ENCODE measurements around the gene RECQL5. TPM values are rescaled to one million over a fixed set of nuclear protein-coding genes. Genes with fewer than 3 reads are reported as not detected.

Gene RECQL5
- total RNA-seq, 6 experiments from 2014 or later, result 13.5 to 24.8 (median 18.4) TPM

GRCh38 chr17:75689441-75689873 lies 22.5 kb upstream of the RECQL5 start:
- ATAC-seq, result no peak
- H3K9me3 ChIP-seq, result no peaks in the 10 kb centered on the region
- H3K4me3 ChIP-seq, result no peak overlapping the region
- no peaks in the 10 kb centered on the region for H3K27me3 ChIP-seq
- intact Hi-C loops (cut with DNase I), result no loop called here
- H3K27ac ChIP-seq, result no peak overlapping the region
- TF ChIP-seq POLR2A (IDR thresholded peaks at IDR 0.05) (no peak), CTCF (IDR thresholded peaks at IDR 0.05) (no peak)
- H3K4me1 ChIP-seq, result no peaks in the 10 kb centered on the region
- H3K36me3 ChIP-seq, result peaks cover 0 to 7% (median 3%) of the 10 kb centered on the region in 4 donors
- no peak for DNase-seq
- WGBS (ENCODE audit: insufficient coverage, low coverage, low lambda C conversion rate, missing lambda C conversion rate), result 71% methylated on average over 5 of the region's 6 CpGs

DNA sequence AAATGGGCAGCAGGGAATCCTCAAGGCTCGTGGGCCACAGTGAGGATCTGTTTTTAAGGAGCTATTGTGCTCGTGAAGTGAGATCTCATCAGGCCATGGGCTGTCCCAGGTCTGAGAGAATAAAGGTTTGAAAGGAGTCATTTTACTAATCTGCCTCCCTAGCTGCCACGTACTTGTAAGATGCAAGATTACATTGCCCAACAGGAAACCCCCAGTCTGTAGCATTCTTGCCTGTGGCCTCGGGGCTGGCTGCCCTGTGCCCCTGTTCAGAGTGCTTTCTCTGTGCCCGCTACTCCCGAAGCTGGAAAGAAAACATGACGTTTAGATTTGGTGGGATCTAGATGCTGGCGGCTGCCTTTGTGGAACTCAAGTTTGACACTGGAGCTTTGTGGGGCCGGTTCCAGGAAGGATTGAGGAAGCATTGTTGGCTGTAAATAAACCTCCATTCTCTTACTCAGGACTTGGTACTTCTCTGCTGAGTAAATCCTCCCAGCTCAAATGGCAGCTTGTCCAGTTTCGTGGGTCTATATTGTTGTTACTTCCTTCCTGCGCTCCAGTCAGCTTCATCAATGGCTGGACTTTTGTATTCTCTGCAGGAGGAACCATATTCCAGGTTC lies 21.4 kb upstream of the RECQL5 start:
- Histone ChIP-seq H3K9me3 (no peaks in the 10 kb centered on the region), H3K27me3 (no peaks in the 10 kb centered on the region), H3K4me1 (no peaks in the 10 kb centered on the region), H3K27ac (peak overlapping the region in 2 of 3 donors; percentile 18 to 28), H3K36me3 (peaks cover 0 to 3% (median 2%) of the 10 kb centered on the region in 4 donors), H3K4me3 (no peak overlapping the region)
- DNase-seq (peak in 1 of 3 donors; percentile 42), ATAC-seq (peak in 2 of 4 donors; percentile 19 to 40)
- no peak for TF ChIP-seq CTCF (IDR thresholded peaks at IDR 0.05)
- no peak for TF ChIP-seq POLR2A (IDR thresholded peaks at IDR 0.05)
- intact Hi-C loops (cut with DNase I), result no loop called here
- 63% methylated on average over 9 of the region's 11 CpGs for WGBS (ENCODE audit: insufficient coverage, low coverage, low lambda C conversion rate, missing lambda C conversion rate)

DNA sequence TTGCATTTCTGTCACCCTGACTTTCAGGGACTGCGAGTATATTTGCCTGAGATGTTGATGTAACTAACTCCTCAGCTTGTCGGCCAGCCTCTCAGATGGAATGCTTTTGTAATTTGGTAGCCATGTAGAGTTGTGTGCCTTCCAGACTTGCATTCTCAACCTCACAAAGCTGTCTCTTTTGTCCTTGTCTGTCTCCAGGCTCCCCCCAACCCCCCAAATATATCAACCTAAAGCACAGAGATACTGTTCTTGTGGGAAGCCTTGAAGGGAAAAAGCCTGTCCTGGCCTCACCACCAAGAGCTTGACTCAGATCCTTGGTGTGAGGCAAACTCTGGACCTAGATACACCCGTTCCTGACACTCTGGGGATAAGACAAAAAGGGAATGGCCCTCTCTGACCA lies 18.5 kb upstream of the RECQL5 start:
- Histone ChIP-seq H3K27ac (no peak overlapping the region), H3K4me1 (no peaks in the 10 kb centered on the region), H3K36me3 (peaks cover 0 to 6% (median 0%) of the 10 kb centered on the region in 4 donors), H3K27me3 (no peaks in the 10 kb centered on the region), H3K9me3 (no peaks in the 10 kb centered on the region), H3K4me3 (no peak overlapping the region)
- 77% methylated on average over 3 of the region's 3 CpGs for WGBS (ENCODE audit: insufficient coverage, low coverage, low lambda C conversion rate, missing lambda C conversion rate)
- ATAC-seq, result no peak
- TF ChIP-seq CTCF (IDR thresholded peaks at IDR 0.05) (no peak), POLR2A (IDR thresholded peaks at IDR 0.05) (no peak)
- DNase-seq, result no peak
- intact Hi-C loops (cut with DNase I), result no loop called here

GRCh38 chr17:75684924-75685323 lies 18.0 kb upstream of the RECQL5 start:
- intact Hi-C loops (cut with DNase I), result no loop called here

More at GRCh38 chr17:75684924-75685323, 18.0 kb upstream of the RECQL5 start:
- no peaks in the 10 kb centered on the region for H3K27me3 ChIP-seq
- WGBS (ENCODE audit: insufficient coverage, low coverage, low lambda C conversion rate, missing lambda C conversion rate), result no CpG with 5 or more reads among the region's 7 CpGs
- no peaks in the 10 kb centered on the region for H3K9me3 ChIP-seq
- peaks cover 0 to 6% (median 0%) of the 10 kb centered on the region in 4 donors for H3K36me3 ChIP-seq
- H3K4me3 ChIP-seq, result no peak overlapping the region
- TF ChIP-seq POLR2A (IDR thresholded peaks at IDR 0.05), result no peak
- TF ChIP-seq CTCF (IDR thresholded peaks at IDR 0.05), result no peak
- no peak overlapping the region for H3K27ac ChIP-seq
- peak in 2 of 4 donors; percentile 20 to 24 for ATAC-seq
- DNase-seq, result no peak
- peaks cover 0 to 1% (median 0%) of the 10 kb centered on the region in 4 donors for H3K4me1 ChIP-seq
